GM12878 (cell line): ENCODE results near the gene PTK6. TPM values are rescaled to one million over a fixed set of nuclear protein-coding genes. Genes with fewer than 3 reads are reported as not detected.

Experiments
- ATAC-seq: fragments of 200-7000 bp; cut with Tn5 transposase; 3 replicates; pipeline ENCODE4 v1.9.1; 2020; ENCODE audit warnings: mild to moderate bottlenecking, moderate library complexity
- BruUV-seq: library from RNA; stranded (reverse); fragments of 400-500 nt; replicated peaks from 2 replicates; lab custom pipeline; 2021; lab: Mats Ljungman, UMichigan
- CTCF ChIA-PET: fragments of 300-600 bp; sonication (Branson Sonifier 250); formaldehyde crosslinking; extraction: SDS; loops from one replicate; lab custom pipeline; 2021; ENCODE audit warnings: inconsistent platforms; lab: Yijun Ruan, JAX
- POLR2A ChIA-PET: fragments of 350-600 bp; formaldehyde crosslinking; extraction: SDS; loops from one replicate; lab custom pipeline; 2021; ENCODE audit warnings: inconsistent platforms; lab: Charles Lee
- RAD21 ChIA-PET: fragments of 300-600 bp; sonication (Branson Sonifier 250); formaldehyde crosslinking; loops from one replicate; lab custom pipeline; 2023; ENCODE audit warnings: antibody characterized with exemption; ENCODE audit not compliant: unreplicated experiment; lab: Charles Lee
- SMC1A ChIA-PET: fragments of 300-600 bp; sonication (Branson Sonifier 250); formaldehyde crosslinking; loops from one replicate; lab custom pipeline; 2023; ENCODE audit not compliant: unreplicated experiment, uncharacterized antibody; lab: Charles Lee
- DNase-seq: peaks from one replicate; pipeline ENCODE4 v3.0.0-alpha.2; 2011; ENCODE audit warnings: low read depth, low spot score
- FAIRE-seq: peaks from 3 replicates; lab custom pipeline; 2011; peaks lifted over from hg19 to GRCh38; lab: Jason Lieb, UNC
- H2AFZ ChIP-seq: 2 replicates; pipeline ENCODE4 v1.6.0; 2011; ENCODE audit warnings: low read depth, low read length, control low read depth; ENCODE audit not compliant: control insufficient read depth
- H3K27ac ChIP-seq: 2 replicates; pipeline ENCODE4 v1.5.1; 2011; ENCODE audit warnings: control low read depth; ENCODE audit not compliant: control insufficient read depth, insufficient read depth
- H3K27me3 ChIP-seq, 2 experiments: replicated peaks in 1 of 2; 2 replicates each; pipeline versions ENCODE4 v1.6.0 to v1.6.1; 2011; ENCODE audit warnings: low read length in 1 of 2; ENCODE audit not compliant: control insufficient read depth in 2 of 2, insufficient read depth in 2 of 2
- H3K36me3 ChIP-seq, 2 experiments: 2 replicates each; pipeline ENCODE4 v1.5.1; 2011; ENCODE audit warnings: low read length in 1 of 2; ENCODE audit not compliant: control insufficient read depth in 2 of 2, insufficient read depth in 2 of 2
- H3K4me1 ChIP-seq: 2 replicates; pipeline ENCODE4 v1.6.1; 2011; ENCODE audit warnings: mild to moderate bottlenecking, low read length, moderate library complexity, mixed read lengths; ENCODE audit not compliant: control insufficient read depth, insufficient read depth
- H3K4me2 ChIP-seq: 2 replicates; pipeline ENCODE4 v1.6.0; 2011; ENCODE audit warnings: control low read depth; ENCODE audit not compliant: control insufficient read depth, insufficient read depth
- H3K4me3 ChIP-seq: fragments of 200-600 bp; sonication (generic); 2 replicates; pipeline ENCODE4 v1.5.1; 2016
- H3K79me2 ChIP-seq: 2 replicates; pipeline ENCODE4 v1.6.0; 2011; ENCODE audit warnings: low read length; ENCODE audit not compliant: control insufficient read depth, insufficient read depth
- H3K9ac ChIP-seq: 2 replicates; pipeline ENCODE4 v1.8.0; 2011; ENCODE audit warnings: low read length, control low read depth, mixed read lengths; ENCODE audit not compliant: control insufficient read depth, insufficient read depth
- H3K9me3 ChIP-seq: replicated peaks from 3 replicates; pipeline ENCODE4 v1.5.1; 2011; ENCODE audit warnings: mild to moderate bottlenecking, low read length; ENCODE audit not compliant: control insufficient read depth, insufficient read depth
- H4K20me1 ChIP-seq: 2 replicates; pipeline ENCODE4 v1.6.0; 2011; ENCODE audit not compliant: control insufficient read depth, insufficient read depth
- BCL3 ChIP-seq: IDR thresholded peaks from 2 replicates; pipeline ENCODE4 v1.6.1; 2011; ENCODE audit warnings: borderline replicate concordance, low read depth, mild to moderate bottlenecking, moderate library complexity, low read length; ENCODE audit not compliant: insufficient read depth, poor library complexity, severe bottlenecking
- DPF2 ChIP-seq: fragments of 450-650 bp; IDR thresholded peaks from 2 replicates; pipeline ENCODE4 v1.6.1; 2017; ENCODE audit warnings: mild to moderate bottlenecking
- FOXM1 ChIP-seq: IDR thresholded peaks from 2 replicates; pipeline ENCODE4 v1.6.1; 2012; ENCODE audit warnings: low read depth, mild to moderate bottlenecking, inconsistent platforms, low read length, moderate library complexity
- IKZF1 ChIP-seq: fragments of 450-650 bp; conservative IDR thresholded peaks from 2 replicates; pipeline ENCODE4 v1.6.1; 2017; ENCODE audit warnings: antibody characterized with exemption, mild to moderate bottlenecking
- IRF3 ChIP-seq: fragments of 450-650 bp; IDR thresholded peaks from 2 replicates; pipeline ENCODE4 v1.6.1; 2014; ENCODE audit warnings: mild to moderate bottlenecking
- IRF4 ChIP-seq: IDR thresholded peaks from 2 replicates; pipeline ENCODE4 v1.6.1; 2011; ENCODE audit warnings: low read depth, low read length
- MEF2A ChIP-seq: IDR thresholded peaks from 2 replicates; pipeline ENCODE4 v1.6.1; 2011; ENCODE audit warnings: low read depth, mild to moderate bottlenecking, low read length, moderate library complexity; ENCODE audit not compliant: insufficient read depth
- NBN ChIP-seq: fragments of 450-650 bp; IDR thresholded peaks from 2 replicates; pipeline ENCODE4 v1.6.1; 2016
- NFIC ChIP-seq: IDR thresholded peaks from 2 replicates; pipeline ENCODE4 v1.6.1; 2012; ENCODE audit warnings: low read depth, mild to moderate bottlenecking, inconsistent platforms, low read length, moderate library complexity
- POLR2A ChIP-seq: IDR thresholded peaks from 2 replicates; pipeline ENCODE4 v1.6.1; 2011; ENCODE audit warnings: low read depth, mild to moderate bottlenecking, low read length
- POLR2AphosphoS2 ChIP-seq: IDR thresholded peaks from 2 replicates; pipeline ENCODE4 v1.6.1; 2011; ENCODE audit warnings: low read depth, mild to moderate bottlenecking, low read length, improper control_type of control experiment, moderate library complexity
- RELA ChIP-seq: fragments of 450-650 bp; IDR thresholded peaks from 2 replicates; pipeline ENCODE4 v1.8.0; 2014; ENCODE audit warnings: borderline replicate concordance; ENCODE audit not compliant: partially characterized antibody
- SKIL ChIP-seq: fragments of 450-650 bp; IDR thresholded peaks from 2 replicates; pipeline ENCODE4 v1.6.1; 2017; ENCODE audit warnings: mild to moderate bottlenecking, low read depth, inconsistent platforms; ENCODE audit not compliant: poor library complexity, severe bottlenecking
- STAT3 ChIP-seq: IDR thresholded peaks from 2 replicates; pipeline ENCODE4 v1.6.1; 2011; ENCODE audit warnings: low read depth, low read length, improper control_type of control experiment
- USF2 ChIP-seq: IDR thresholded peaks from 2 replicates; pipeline ENCODE4 v1.6.1; 2011; ENCODE audit warnings: low read depth, low read length, improper control_type of control experiment, borderline replicate concordance
- ZNF274 ChIP-seq: IDR thresholded peaks from one replicate; pipeline ENCODE4 v1.8.0; 2011; ENCODE audit not compliant: insufficient read length, insufficient read depth
- ZNF384 ChIP-seq: IDR thresholded peaks from 2 replicates; pipeline ENCODE4 v1.6.1; 2012; ENCODE audit warnings: low read depth, mild to moderate bottlenecking, low read length, improper control_type of control experiment, borderline replicate concordance
- WGBS: methylation state at CpG from one replicate; pipeline ENCODE4 v1.1.6; 2016; ENCODE audit warnings: low lambda C conversion rate; ENCODE audit not compliant: insufficient replicate concordance, insufficient coverage; ENCODE audit errors: missing lambda C conversion rate; 5-methylcytosine and 5-hydroxymethylcytosine counted together
- in situ Hi-C: fragments of 300-500 bp; cut with MboI; formaldehyde crosslinking; loops from 9 replicates; pipeline ENCODE4 v1.14.3; 2018; ENCODE audit warnings: mixed read lengths
- intact Hi-C: fragments of 100-400 bp; cut with micrococcal nuclease; formaldehyde crosslinking; loops from one replicate; pipeline ENCODE4 v1.14.2; 2022; ENCODE audit not compliant: unreplicated experiment
- polyA plus RNA-seq, 11 experiments: library from polyadenylated mRNA; depleted of rRNA in 4 of 11; unstranded in 6 of 11; stranded (reverse) in 5 of 11; fragments of >200 nt; fragmentation: Nextera tagmentation in 4 of 11; fragmentation: Illumina TruSeq in 1 of 11; extraction: Ambion mirVana in 4 of 11; extraction: Trizol in 1 of 11; gene quantifications; 1 replicate in 1 of 11; 2 replicates in 10 of 11; pipeline versions ENCODE4 v1.2.1 to v1.2.3, GENCODE V29; 2011 to 2016; ENCODE audit warnings: inconsistent platforms in 2 of 11, missing spikeins in 2 of 11, low read depth in 1 of 11
- total RNA-seq, 4 experiments: library from RNA; depleted of rRNA in 3 of 4; stranded (reverse); fragments of >200 nt in 3 of 4; fragmentation: Illumina TruSeq in 1 of 4; extraction: Trizol in 1 of 4; gene quantifications; 2 replicates each; pipeline versions ENCODE4 v1.2.1 to v1.2.3, GENCODE V29; 2013 to 2021

Gene PTK6
- total and polyA plus RNA-seq, 10 of the 15 experiments (the other 5 are each of a cell fraction or from before 2014, with no cell fraction given), result 0.02 to 0.21 (median 0.09) TPM; not detected in 3

- no TSS peak for BruUV-seq
- no peak for TF ChIP-seq POLR2AphosphoS2
- TF ChIP-seq USF2, result no peak
- TF ChIP-seq IKZF1, result peak; percentile 45; the same call in 1 of the 2 replicates
- peak; percentile 48; the same call in 1 of the 2 replicates for TF ChIP-seq NFIC
- TF ChIP-seq DPF2, result 0 out of 2 replicates have a peak, but pooled peaks have one; percentile 23
- no peak for TF ChIP-seq POLR2A
- TF ChIP-seq IRF3, result no peak
- no peak for TF ChIP-seq BCL3
- no peak for TF ChIP-seq STAT3
- peak; percentile 57; the same call in 1 of the 2 replicates for TF ChIP-seq NBN
- peak; percentile 56; the same call in 1 of the 2 replicates for TF ChIP-seq MEF2A
- no peak for TF ChIP-seq ZNF274
- TF ChIP-seq FOXM1, result no peak
- peak; percentile 58; the same call in 1 of the 2 replicates for TF ChIP-seq ZNF384
- TF ChIP-seq IRF4, result no peak
- no peak for TF ChIP-seq RELA
- TF ChIP-seq SKIL, result no peak
These were observed 15.5 kb upstream of the PTK6 start for GRCh38 chr20:63552481-63553249.

More at GRCh38 chr20:63552481-63553249, 15.5 kb upstream of the PTK6 start:
- intact Hi-C loops (loop anchor here (1.0 kb wide), 1 partner anchor 15 kb away; the partner anchor contains the start of gene PTK6), in situ Hi-C loops (no loop called here)
- WGBS, result 2% methylated on average over 14 of the region's 15 CpGs
- Histone ChIP-seq H3K79me2 (no peaks in the 10 kb centered on the region), H3K4me1 (peaks cover 22% of the 10 kb centered on the region), H3K27ac (peak overlapping the region; percentile 64), H4K20me1 (no peaks in the 10 kb centered on the region; the same call in 1 of the 2 replicates), H3K4me3 (peak overlapping the region; percentile 24; the same call in 1 of the 2 replicates), H3K4me2 (peak overlapping the region; percentile 89), H3K27me3 (no peaks in the 10 kb centered on the region; a peak in 1 of 4 replicates), H3K9ac (peak overlapping the region; percentile 16; the same call in 1 of the 2 replicates), H3K9me3 (no peaks in the 10 kb centered on the region), H2AFZ (peak overlapping the region; percentile 62), H3K36me3 (no peaks in the 10 kb centered on the region)
- ChIA-PET SMC1A (interaction anchor here (0.6 to 3.5 kb wide), 3 partner anchors 15 to 89 kb away, joined by 3 to 16 read pairs (median 4); partner anchors contain the start of gene PTK6), POLR2A (interaction anchor here (0.6 to 2.2 kb wide), 9 partner anchors 9 to 303 kb away, joined by 3 to 11 read pairs (median 3); partner anchors contain the start of genes HELZ2, PPDPF and PTK6), RAD21 (interaction anchor here (1.0 to 2.0 kb wide), 6 partner anchors 8 to 89 kb away, joined by 3 to 23 read pairs (median 10); partner anchors contain the start of genes HELZ2 and PTK6), CTCF (interaction anchor here (0.6 to 2.2 kb wide), 6 partner anchors 10 to 243 kb away, joined by 3 to 9 read pairs (median 5); no protein-coding TSS in a partner anchor)
- DNase-seq (peak; percentile 52), FAIRE-seq (peak; percentile 71), ATAC-seq (peak; percentile 64)
